B cell (primary cell): Measurements from ENCODE around the gene TIAM1. TPM values are rescaled to one million over a fixed set of nuclear protein-coding genes. Genes with fewer than 3 reads are reported as not detected.

ENCODE experiments used
- ATAC-seq: fragments of 200-7000 bp; cut with Tn5 transposase; one replicate; pipeline ENCODE4 v1.10.0; 2021; ENCODE audit warnings: low read depth, mild to moderate bottlenecking, moderate number of reproducible peaks, moderate library complexity
- CTCF ChIA-PET: fragments of 350-600 bp; sonication (Branson Sonifier 250); formaldehyde crosslinking; loops from one replicate; lab custom pipeline; 2021; ENCODE audit warnings: antibody characterized with exemption, inconsistent platforms; lab: Charles Lee
- POLR2A ChIA-PET: fragments of 350-600 bp; sonication (Branson Sonifier 250); formaldehyde crosslinking; loops from one replicate; lab custom pipeline; 2021; ENCODE audit warnings: antibody characterized with exemption; lab: Charles Lee
- DNase-seq: peaks from one replicate; pipeline ENCODE4 v3.0.0; 2013
- H2AFZ ChIP-seq: 2 replicates; pipeline ENCODE4 v1.6.1; 2012; ENCODE audit warnings: mild to moderate bottlenecking, low read depth, low read length; ENCODE audit not compliant: insufficient read depth, poor library complexity, severe bottlenecking
- H3K27ac ChIP-seq, 2 donors: 1 replicate in 1 of 2; 2 replicates in 1 of 2; pipeline ENCODE4 v1.5.1; 2012 to 2013; ENCODE audit warnings: low read length in 2 of 2, mild to moderate bottlenecking in 2 of 2, moderate library complexity in 1 of 2
- H3K27me3 ChIP-seq, 4 experiments: fragments of 200-600 bp in 1 of 4; sonication (generic) in 1 of 4; replicated peaks in 1 of 4; 1 replicate in 2 of 4; 2 replicates in 2 of 4; pipeline versions ENCODE4 v1.6.1 to v1.7.0; 2013 to 2016; ENCODE audit warnings: low read length in 3 of 4, mild to moderate bottlenecking in 2 of 4, mixed read lengths in 1 of 4, moderate library complexity in 1 of 4; ENCODE audit not compliant: insufficient read depth in 4 of 4, control insufficient read depth in 3 of 4; ENCODE audit errors: control extremely low read depth in 1 of 4
- H3K36me3 ChIP-seq, 2 experiments: replicated peaks in 1 of 2; 1 replicate in 1 of 2; 2 replicates in 1 of 2; pipeline versions ENCODE4 v1.6.1 to v1.7.1; 2013; ENCODE audit warnings: low read length in 1 of 2; ENCODE audit not compliant: insufficient read depth in 2 of 2, control insufficient read depth in 1 of 2; ENCODE audit errors: control extremely low read depth in 1 of 2, extremely low read depth in 1 of 2
- H3K4me1 ChIP-seq, 2 donors: fragments of 200-600 bp in 1 of 2; sonication (generic) in 1 of 2; 1 replicate in 1 of 2; 2 replicates in 1 of 2; pipeline versions ENCODE4 v1.5.1 to v1.6.1; 2013 to 2017; ENCODE audit warnings: low read length in 2 of 2; ENCODE audit not compliant: control insufficient read depth in 2 of 2, insufficient read depth in 2 of 2
- H3K4me2 ChIP-seq: replicated peaks from 2 replicates; pipeline ENCODE3; 2012; ENCODE audit warnings: mild to moderate bottlenecking, low read depth, low read length; ENCODE audit not compliant: poor library complexity, severe bottlenecking
- H3K4me3 ChIP-seq, 5 experiments: fragments of 200-600 bp in 1 of 5; sonication (generic) in 1 of 5; 1 replicate in 3 of 5; 2 replicates in 2 of 5; pipeline versions ENCODE4 v1.5.1 to v1.7.0; 2011 to 2016; ENCODE audit warnings: low read length in 4 of 5, mild to moderate bottlenecking in 4 of 5, low read depth in 2 of 5, control low read depth in 1 of 5, moderate library complexity in 1 of 5; ENCODE audit not compliant: insufficient read depth in 1 of 5; ENCODE audit errors: control extremely low read depth in 1 of 5, extremely low read depth in 1 of 5
- H3K79me2 ChIP-seq: fragments of 200-600 bp; sonication (generic); one replicate; pipeline ENCODE4 v1.6.0; 2016; ENCODE audit warnings: low read length; ENCODE audit not compliant: control insufficient read depth, insufficient read depth
- H3K9ac ChIP-seq: fragments of 200-600 bp; sonication (generic); 2 replicates; pipeline ENCODE4 v1.6.1; 2017; ENCODE audit warnings: mild to moderate bottlenecking, low read length, moderate library complexity
- H3K9me3 ChIP-seq, 3 donors: one replicate each; pipeline versions ENCODE4 v1.6.1 to v1.7.1; 2013; ENCODE audit warnings: low read length in 2 of 3; ENCODE audit not compliant: control insufficient read depth in 2 of 3, insufficient read depth in 1 of 3; ENCODE audit errors: control extremely low read depth in 1 of 3
- H4K20me1 ChIP-seq: 2 replicates; pipeline ENCODE4 v1.6.0; 2012; ENCODE audit warnings: mild to moderate bottlenecking, low read length; ENCODE audit not compliant: insufficient read depth, control insufficient read depth, poor library complexity, severe bottlenecking
- H3K27ac Mint-ChIP-seq: one replicate; pipeline ENCODE4 v1.8.0; 2021; ENCODE audit warnings: mixed read lengths
- H3K27me3 Mint-ChIP-seq: one replicate; pipeline ENCODE4 v1.8.0; 2021; ENCODE audit warnings: mixed read lengths
- H3K4me1 Mint-ChIP-seq: one replicate; pipeline ENCODE4 v1.8.0; 2021; ENCODE audit warnings: mixed read lengths
- H3K4me3 Mint-ChIP-seq: one replicate; pipeline ENCODE4 v1.8.0; 2021; ENCODE audit warnings: mixed read lengths
- H3K9me3 Mint-ChIP-seq: one replicate; pipeline ENCODE4 v1.8.0; 2022; ENCODE audit warnings: mixed read lengths; ENCODE audit not compliant: insufficient read depth
- CTCF ChIP-seq: fragments of 200-600 bp; IDR thresholded peaks from one replicate; pipeline ENCODE4 v1.8.0; 2022; ENCODE audit warnings: antibody characterized with exemption, mild to moderate bottlenecking
- EZH2 ChIP-seq: IDR thresholded peaks from 2 replicates; pipeline ENCODE4 v1.6.1; 2012; ENCODE audit warnings: borderline replicate concordance, low read depth, mild to moderate bottlenecking, moderate library complexity, low read length; ENCODE audit not compliant: insufficient read depth, poor library complexity, severe bottlenecking
- WGBS: methylation state at CpG from one replicate; pipeline ENCODE4 v1.1.5; 2013; ENCODE audit warnings: missing lambda C conversion rate; ENCODE audit not compliant: insufficient coverage; 5-methylcytosine and 5-hydroxymethylcytosine counted together
- intact Hi-C: fragments of 100-400 bp; cut with micrococcal nuclease; formaldehyde crosslinking; loops from one replicate; pipeline ENCODE4 v1.10.0; 2022
- polyA plus RNA-seq: library from polyadenylated mRNA; depleted of rRNA; stranded (reverse); fragments of >200 nt; gene quantifications from 2 replicates; pipeline ENCODE4 v1.2.3, GENCODE V29; 2012
- total RNA-seq, 2 donors: library from RNA; stranded (reverse); fragments of 120-200 nt in 1 of 2; gene quantifications; 1 replicate in 1 of 2; 2 replicates in 1 of 2; pipeline versions ENCODE4 v1.2.3 to v1.2.4, GENCODE V29; 2013 to 2022

The TIAM1 gene
- total and polyA plus RNA-seq, 2 donors (not counting 1 experiment from before 2014, with no cell fraction given) = 0.51 to 1.0 TPM

- TF ChIP-seq CTCF (no peak), EZH2 (no peak)
- CTCF ChIA-PET = interaction anchor here (0.6 to 2.4 kb wide), 6 partner anchors 35 to 399 kb away, joined by 3 to 10 read pairs (median 5); no protein-coding TSS in a partner anchor
- no peaks in the 10 kb centered on the region for H4K20me1 ChIP-seq
- H3K4me1 ChIP-seq = no peaks in the 10 kb centered on the region
- H3K9me3 ChIP-seq = no peaks in the 10 kb centered on the region
- H3K27me3 ChIP-seq = no peaks in the 10 kb centered on the region
- DNase-seq (no peak), ATAC-seq (no peak)
- H3K79me2 ChIP-seq = no peaks in the 10 kb centered on the region
- H3K36me3 ChIP-seq = no peaks in the 10 kb centered on the region
- no peak overlapping the region for H3K9ac ChIP-seq
- no peak overlapping the region for H2AFZ ChIP-seq
- Mint-ChIP-seq H3K27ac (no peak overlapping the region), H3K9me3 (no peaks in the 10 kb centered on the region), H3K4me1 (peaks cover 2% of the 10 kb centered on the region), H3K27me3 (no peaks in the 10 kb centered on the region), H3K4me3 (no peak overlapping the region)
- H3K4me2 ChIP-seq = no peak overlapping the region
- POLR2A ChIA-PET = no interaction called here
- H3K4me3 ChIP-seq = no peak overlapping the region
- 62% methylated on average over 6 of the region's 12 CpGs for WGBS
- no peak overlapping the region for H3K27ac ChIP-seq
- intact Hi-C loops = loop anchor here (2.0 kb wide), 1 partner anchor 82 kb away; no protein-coding TSS in a partner anchor
Observed at GRCh38 chr21:31181082-31181750, 162.8 kb downstream of the TIAM1 start.
